ENCODE data around the gene RPTOR. TPM values are rescaled to one million over a fixed set of nuclear protein-coding genes. Genes with fewer than 3 reads are reported as not detected.

Gene RPTOR
- total RNA-seq, 6 donors from 2014 or later, result 26.8 to 109 (median 36.8) TPM

DNA sequence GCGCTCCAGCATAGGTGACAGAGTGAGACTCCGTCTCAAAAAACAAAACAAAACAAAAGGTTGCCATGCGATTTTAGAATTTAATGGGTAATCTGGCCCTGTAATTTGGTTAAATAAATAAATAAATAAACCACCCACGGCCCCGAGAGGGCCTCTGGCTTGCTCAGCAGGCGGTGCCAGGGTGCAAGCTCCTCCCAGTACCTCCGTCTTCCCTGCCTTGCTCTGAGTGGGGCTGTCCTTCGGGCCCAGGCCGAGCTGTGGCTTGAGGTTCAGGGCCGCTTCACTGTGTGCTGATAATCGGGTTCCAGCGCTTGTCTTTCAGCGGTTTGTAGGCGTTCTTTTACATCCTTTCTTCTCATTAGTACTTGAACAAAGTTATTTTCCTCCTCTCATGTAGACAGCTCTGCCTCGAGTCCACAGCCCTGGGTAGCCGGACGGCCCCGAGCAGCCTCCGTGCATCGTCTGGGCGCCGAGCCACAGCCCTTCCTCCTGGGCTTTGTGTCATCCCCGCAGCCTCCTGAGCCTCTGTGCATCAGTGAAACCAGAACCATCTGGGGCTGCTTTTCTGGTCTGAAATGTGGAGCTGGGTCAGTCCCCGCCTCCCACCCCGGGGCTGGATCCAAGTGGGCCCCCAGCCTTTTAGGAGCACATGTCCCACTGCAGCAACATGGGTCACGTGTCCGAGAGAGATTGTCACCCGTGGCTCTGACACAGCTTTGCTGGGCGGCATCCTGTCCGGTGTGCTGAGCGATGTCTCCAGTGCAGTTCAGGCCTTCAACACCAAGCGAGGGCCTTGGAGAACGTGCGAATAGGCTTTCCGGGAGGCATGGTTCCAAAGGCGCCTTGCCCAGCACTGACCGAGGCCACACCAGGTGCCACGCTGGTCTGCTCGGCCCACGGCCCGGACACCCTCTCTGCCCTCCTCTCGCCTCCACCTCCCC is 289.6 kb downstream of the RPTOR start:
- DNase-seq (peak in 1 of 2 donors; percentile 86), ATAC-seq (ENCODE audit: low FRiP score in 2 of 2) (peak in 1 of 2 donors; percentile 74)
- H3K4me1 ChIP-seq, result peaks cover 12 to 18% (median 15%) of the 10 kb centered on the region in 4 donors
- H3K36me3 ChIP-seq, result peaks cover 0 to 12% (median 0%) of the 10 kb centered on the region in 4 donors
- peak overlapping the region in 3 of 4 donors; percentile 81 to 90 (median 88) for H3K27ac ChIP-seq
- TF ChIP-seq, protein P1, sequence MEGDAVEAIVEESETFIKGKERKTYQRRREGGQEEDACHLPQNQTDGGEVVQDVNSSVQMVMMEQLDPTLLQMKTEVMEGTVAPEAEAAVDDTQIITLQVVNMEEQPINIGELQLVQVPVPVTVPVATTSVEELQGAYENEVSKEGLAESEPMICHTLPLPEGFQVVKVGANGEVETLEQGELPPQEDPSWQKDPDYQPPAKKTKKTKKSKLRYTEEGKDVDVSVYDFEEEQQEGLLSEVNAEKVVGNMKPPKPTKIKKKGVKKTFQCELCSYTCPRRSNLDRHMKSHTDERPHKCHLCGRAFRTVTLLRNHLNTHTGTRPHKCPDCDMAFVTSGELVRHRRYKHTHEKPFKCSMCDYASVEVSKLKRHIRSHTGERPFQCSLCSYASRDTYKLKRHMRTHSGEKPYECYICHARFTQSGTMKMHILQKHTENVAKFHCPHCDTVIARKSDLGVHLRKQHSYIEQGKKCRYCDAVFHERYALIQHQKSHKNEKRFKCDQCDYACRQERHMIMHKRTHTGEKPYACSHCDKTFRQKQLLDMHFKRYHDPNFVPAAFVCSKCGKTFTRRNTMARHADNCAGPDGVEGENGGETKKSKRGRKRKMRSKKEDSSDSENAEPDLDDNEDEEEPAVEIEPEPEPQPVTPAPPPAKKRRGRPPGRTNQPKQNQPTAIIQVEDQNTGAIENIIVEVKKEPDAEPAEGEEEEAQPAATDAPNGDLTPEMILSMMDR (IDR thresholded peaks at IDR 0.05), result no peak
- no peak for TF ChIP-seq EP300 (IDR thresholded peaks at IDR 0.05)
- TF ChIP-seq POLR2AphosphoS5 (IDR thresholded peaks at IDR 0.05), result no peak
- no peak for TF ChIP-seq POLR2A (IDR thresholded peaks at IDR 0.05)
- no peaks in the 10 kb centered on the region for H3K9me3 ChIP-seq
- WGBS, 2 donors, result 91% methylated on average over 36 to 42 of the region's 42 CpGs
- no peaks in the 10 kb centered on the region for H3K27me3 ChIP-seq
- peak overlapping the region in 1 of 4 donors; percentile 56 for H3K4me3 ChIP-seq

DNA sequence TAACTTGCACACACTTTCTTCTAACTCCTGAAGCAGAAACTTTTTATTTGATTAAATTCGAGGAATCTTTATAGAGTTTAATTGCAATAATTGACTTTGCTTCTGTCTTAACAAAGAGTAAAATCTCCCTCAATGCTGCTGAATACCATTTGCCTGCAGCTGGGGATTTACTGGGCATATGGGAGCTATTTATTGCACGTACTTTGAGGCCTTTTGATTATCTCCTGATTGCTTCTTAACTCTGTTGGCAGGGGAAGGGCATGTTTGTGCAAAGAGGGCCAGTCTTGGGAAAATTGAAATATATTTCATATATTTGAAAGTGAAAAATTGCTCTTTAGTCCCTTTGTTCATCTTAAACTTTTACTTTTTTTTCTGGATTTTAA is 290.2 kb downstream of the RPTOR start:
- TF ChIP-seq POLR2A (IDR thresholded peaks at IDR 0.05), result no peak
- TF ChIP-seq, protein P1 (IDR thresholded peaks at IDR 0.05), result no peak
- TF ChIP-seq EP300 (IDR thresholded peaks at IDR 0.05), result no peak
- no peak for TF ChIP-seq POLR2AphosphoS5 (IDR thresholded peaks at IDR 0.05)
- no peak overlapping the region for H3K4me3 ChIP-seq
- H3K9me3 ChIP-seq, result no peaks in the 10 kb centered on the region
- H3K4me1 ChIP-seq, result peaks cover 12 to 18% (median 15%) of the 10 kb centered on the region in 4 donors
- H3K27me3 ChIP-seq, result no peaks in the 10 kb centered on the region
- 79 to 95% methylated on average over 2 of the region's 2 CpGs for WGBS, 2 donors
- peaks cover 0 to 12% (median 0%) of the 10 kb centered on the region in 4 donors for H3K36me3 ChIP-seq
- H3K27ac ChIP-seq, result no peak overlapping the region
- no peak for ATAC-seq (ENCODE audit: low FRiP score in 2 of 2)
- DNase-seq, result no peak

DNA sequence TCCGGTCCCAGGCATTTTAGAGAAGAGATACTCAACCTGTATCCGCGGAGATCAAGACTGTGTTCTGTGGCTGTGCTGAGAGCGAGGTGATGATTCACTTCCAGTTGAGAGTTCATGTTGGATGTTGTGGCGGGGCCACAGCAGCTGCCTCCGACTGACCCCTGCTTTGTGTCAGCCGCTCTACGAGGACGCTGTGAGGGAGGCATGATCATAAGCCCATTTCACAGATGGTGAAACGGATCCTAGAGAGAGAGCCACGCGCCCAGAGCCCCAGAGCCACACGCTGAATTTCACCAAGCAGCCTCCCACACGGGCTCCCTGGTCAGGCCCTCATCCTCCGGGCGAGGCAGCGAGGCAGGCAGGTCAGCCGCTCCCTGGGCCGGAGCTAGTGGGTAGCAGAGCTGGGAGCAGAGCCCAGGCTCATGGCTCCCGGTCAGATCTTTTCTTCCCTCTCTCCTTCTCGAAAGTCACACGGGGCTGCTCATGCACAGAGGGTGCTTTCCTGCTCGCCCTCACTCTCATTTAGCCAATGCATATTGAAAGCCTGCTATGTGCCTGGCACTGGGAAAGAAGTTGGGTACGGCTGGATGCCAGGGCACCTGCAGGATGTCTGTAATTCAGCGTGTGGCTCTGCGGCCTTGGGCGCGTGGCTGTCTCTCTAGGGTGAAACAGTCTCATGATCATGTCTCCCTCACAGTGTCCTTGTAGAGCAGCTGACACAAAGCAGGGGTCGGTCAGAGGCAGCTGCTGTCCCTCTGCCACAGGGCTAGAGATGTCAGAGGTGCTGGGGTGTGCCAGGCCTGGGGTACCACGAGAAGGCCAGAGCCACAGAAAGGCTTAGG is 291.4 kb downstream of the RPTOR start:
- no peak overlapping the region for H3K4me3 ChIP-seq
- DNase-seq, result no peak
- H3K36me3 ChIP-seq, result peaks cover 0 to 12% (median 0%) of the 10 kb centered on the region in 4 donors
- no peak overlapping the region for H3K27ac ChIP-seq
- H3K9me3 ChIP-seq, result no peaks in the 10 kb centered on the region
- no peaks in the 10 kb centered on the region for H3K27me3 ChIP-seq
- WGBS, 2 donors, result 95% methylated on average over 23 to 30 of the region's 30 CpGs
- H3K4me1 ChIP-seq, result peaks cover 12 to 18% (median 15%) of the 10 kb centered on the region in 4 donors
- TF ChIP-seq EP300 (IDR thresholded peaks at IDR 0.05) (no peak), POLR2AphosphoS5 (IDR thresholded peaks at IDR 0.05) (no peak), POLR2A (IDR thresholded peaks at IDR 0.05) (no peak)
- TF ChIP-seq, protein P1 (IDR thresholded peaks at IDR 0.05), result no peak
- ATAC-seq (ENCODE audit: low FRiP score in 2 of 2), result no peak

DNA sequence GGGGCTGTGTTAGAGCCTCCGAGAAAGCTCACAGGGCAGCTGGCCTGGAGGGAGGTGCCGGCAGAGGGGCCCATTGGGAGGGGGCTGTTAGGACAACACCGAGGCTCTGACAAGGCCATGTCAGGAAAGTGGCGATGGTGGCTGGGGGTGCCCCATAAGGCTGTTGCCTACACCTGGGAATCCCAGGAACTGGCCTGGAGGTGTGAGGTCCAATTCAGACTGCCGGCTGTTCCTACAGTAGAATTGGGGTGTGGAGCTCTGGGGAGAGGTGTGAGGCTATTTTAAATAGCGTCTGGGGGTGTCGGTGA is 292.0 kb downstream of the RPTOR start:
- Histone ChIP-seq H3K4me3 (no peak overlapping the region), H3K27ac (no peak overlapping the region), H3K4me1 (peaks cover 12 to 18% (median 15%) of the 10 kb centered on the region in 4 donors), H3K27me3 (no peaks in the 10 kb centered on the region), H3K9me3 (no peaks in the 10 kb centered on the region), H3K36me3 (peaks cover 0 to 12% (median 0%) of the 10 kb centered on the region in 4 donors)
- 91 to 99% methylated on average over 7 of the region's 7 CpGs for WGBS, 2 donors
- TF ChIP-seq POLR2AphosphoS5 (IDR thresholded peaks at IDR 0.05) (no peak), POLR2A (IDR thresholded peaks at IDR 0.05) (no peak), EP300 (IDR thresholded peaks at IDR 0.05) (no peak)
- TF ChIP-seq, protein P1 (IDR thresholded peaks at IDR 0.05), result no peak
- DNase-seq (no peak), ATAC-seq (ENCODE audit: low FRiP score in 2 of 2) (no peak)

All from upper lobe of left lung (tissue), 6 donors.